ENCODE measurements around the gene CAVIN2.

DNA sequence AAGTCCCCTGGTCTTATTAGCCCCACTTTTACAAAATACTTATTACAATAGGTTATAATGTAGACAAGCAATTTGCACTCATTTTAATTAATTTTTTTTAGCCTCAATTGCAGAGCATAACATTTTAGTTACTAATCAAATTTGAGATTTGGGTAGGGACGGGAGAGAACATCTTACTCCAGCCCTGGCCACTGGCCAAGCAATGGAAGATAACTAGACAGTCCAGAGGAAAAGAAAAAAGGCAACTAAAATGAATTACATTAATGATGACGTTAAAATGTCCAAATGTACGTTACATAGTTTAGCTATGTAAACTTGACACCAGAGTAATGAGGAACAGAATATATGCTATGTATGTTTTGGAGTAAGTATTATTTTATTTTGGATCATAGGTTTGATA is 11.0 kb upstream of the CAVIN2 start:
- no peak for TF ChIP-seq CTCF (IDR thresholded peaks at IDR 0.05)
- no peak for TF ChIP-seq POLR2A (IDR thresholded peaks at IDR 0.05)
